ENCODE data around the gene HES6. TPM values are rescaled to one million over a fixed set of nuclear protein-coding genes. Genes with fewer than 3 reads are reported as not detected.

The HES6 gene
- total RNA-seq, 2 experiments from 2014 or later: 1.8 to 4.0 TPM

DNA sequence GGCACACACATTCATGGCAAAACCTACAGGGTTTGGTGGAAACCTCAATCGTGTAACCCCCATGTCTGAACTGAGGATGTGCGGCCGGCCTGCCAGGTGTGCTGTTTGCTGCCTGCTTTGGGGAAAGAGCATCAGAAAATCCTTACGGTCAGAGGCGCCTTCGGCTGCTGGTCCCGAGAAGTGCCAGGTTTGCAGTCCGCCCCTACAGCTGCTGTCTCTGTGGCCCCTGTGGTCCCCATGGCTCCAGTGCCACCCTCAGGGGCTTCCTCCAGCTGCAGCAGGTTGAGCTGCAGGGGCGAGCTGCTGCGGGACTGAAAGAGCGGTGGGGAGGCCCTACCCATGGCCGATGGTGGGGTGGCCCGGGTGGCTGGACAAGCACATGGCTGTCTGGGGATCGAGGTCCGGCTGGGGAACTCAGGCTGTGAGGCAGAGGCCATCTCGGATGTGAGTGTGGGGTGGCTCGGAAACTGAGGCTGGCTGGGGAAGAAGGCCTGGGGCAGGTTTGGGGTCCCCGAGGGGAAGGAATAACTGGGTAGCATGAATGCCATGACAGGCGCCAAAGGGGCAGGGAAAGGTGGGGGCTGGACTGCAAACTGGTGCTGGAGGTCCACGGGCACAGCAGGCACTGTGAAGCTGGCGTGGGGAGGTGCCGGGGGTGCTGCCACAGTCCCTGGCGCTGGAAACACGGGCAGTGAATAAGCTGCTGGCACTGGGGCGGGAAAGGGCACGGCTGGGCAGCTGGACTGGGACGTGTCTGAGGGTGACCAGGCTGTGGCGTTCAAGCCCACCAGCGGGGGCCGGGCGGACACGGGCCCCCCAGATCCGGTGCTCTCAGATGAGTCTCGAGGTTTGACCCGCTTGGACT lies 13.2 kb upstream of the HES6 start:
- Mint-ChIP-seq H3K27ac (no peak overlapping the region), H3K9me3 (ENCODE audit: low read depth) (no peaks in the 10 kb centered on the region), H3K36me3 (ENCODE audit: low read depth) (peaks cover 22% of the 10 kb centered on the region), H3K4me3 (no peak overlapping the region), H3K4me1 (no peaks in the 10 kb centered on the region), H3K27me3 (no peaks in the 10 kb centered on the region)
- CTCF ChIA-PET: interaction anchor here (2.3 kb wide), 1 partner anchor 10 kb away, joined by 10 read pairs; no protein-coding TSS in a partner anchor
- intact Hi-C loops (cut with DNase I, micrococcal nuclease): no loop called here
- POLR2A ChIA-PET: no interaction called here
- DNase-seq (no peak), ATAC-seq (no peak)

- peaks cover 24% of the 10 kb centered on the region for H3K36me3 Mint-ChIP-seq (ENCODE audit: low read depth)
- ATAC-seq (no peak), DNase-seq (no peak)
- H3K9me3 Mint-ChIP-seq (ENCODE audit: low read depth): no peaks in the 10 kb centered on the region
- ChIA-PET POLR2A (no interaction called here), CTCF (no interaction called here)
- no peak overlapping the region for H3K27ac Mint-ChIP-seq
- H3K4me3 Mint-ChIP-seq: no peak overlapping the region
- no peaks in the 10 kb centered on the region for H3K27me3 Mint-ChIP-seq
- no peaks in the 10 kb centered on the region for H3K4me1 Mint-ChIP-seq
- intact Hi-C loops (cut with DNase I, micrococcal nuclease): no loop called here
These were observed 12.1 kb upstream of the HES6 start for GRCh38 chr2:238251986-238252385.

DNA sequence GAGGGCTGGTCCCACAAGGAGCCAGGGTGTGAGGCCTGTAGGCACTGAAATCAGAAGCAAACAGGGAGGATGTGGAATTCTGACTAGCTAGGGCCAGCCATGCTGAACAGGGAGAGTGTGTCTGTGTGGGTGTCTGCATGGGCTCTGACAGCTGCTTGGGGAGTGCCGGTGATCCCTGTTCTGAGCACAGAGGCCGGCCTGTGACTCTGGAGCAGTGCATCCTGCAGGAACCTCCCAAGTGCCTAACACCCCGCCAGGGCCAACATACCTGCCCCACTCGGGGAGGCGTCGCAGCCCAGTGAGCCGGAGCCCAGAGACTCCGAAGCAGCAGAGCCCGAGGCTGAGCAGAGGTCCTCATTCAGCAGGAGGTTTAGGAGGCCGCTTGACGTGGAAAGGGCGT lies 11.5 kb upstream of the HES6 start:
- Mint-ChIP-seq H3K9me3 (ENCODE audit: low read depth) (no peaks in the 10 kb centered on the region), H3K27me3 (no peaks in the 10 kb centered on the region), H3K36me3 (ENCODE audit: low read depth) (peaks cover 25% of the 10 kb centered on the region), H3K27ac (no peak overlapping the region), H3K4me3 (no peak overlapping the region), H3K4me1 (no peaks in the 10 kb centered on the region)
- intact Hi-C loops (cut with DNase I, micrococcal nuclease): no loop called here
- no peak for ATAC-seq
- ChIA-PET CTCF (no interaction called here), POLR2A (no interaction called here)
- DNase-seq: no peak

- no peak overlapping the region for H3K27ac Mint-ChIP-seq
- intact Hi-C loops (cut with DNase I, micrococcal nuclease): no loop called here
- ChIA-PET CTCF (no interaction called here), POLR2A (no interaction called here)
- H3K27me3 Mint-ChIP-seq: no peaks in the 10 kb centered on the region
- peaks cover 27% of the 10 kb centered on the region for H3K36me3 Mint-ChIP-seq (ENCODE audit: low read depth)
- no peaks in the 10 kb centered on the region for H3K9me3 Mint-ChIP-seq (ENCODE audit: low read depth)
- DNase-seq: no peak
- H3K4me3 Mint-ChIP-seq: no peak overlapping the region
- no peak for ATAC-seq
- H3K4me1 Mint-ChIP-seq: no peaks in the 10 kb centered on the region
These were observed 11.1 kb upstream of the HES6 start for GRCh38 chr2:238250896-238251295.

DNA sequence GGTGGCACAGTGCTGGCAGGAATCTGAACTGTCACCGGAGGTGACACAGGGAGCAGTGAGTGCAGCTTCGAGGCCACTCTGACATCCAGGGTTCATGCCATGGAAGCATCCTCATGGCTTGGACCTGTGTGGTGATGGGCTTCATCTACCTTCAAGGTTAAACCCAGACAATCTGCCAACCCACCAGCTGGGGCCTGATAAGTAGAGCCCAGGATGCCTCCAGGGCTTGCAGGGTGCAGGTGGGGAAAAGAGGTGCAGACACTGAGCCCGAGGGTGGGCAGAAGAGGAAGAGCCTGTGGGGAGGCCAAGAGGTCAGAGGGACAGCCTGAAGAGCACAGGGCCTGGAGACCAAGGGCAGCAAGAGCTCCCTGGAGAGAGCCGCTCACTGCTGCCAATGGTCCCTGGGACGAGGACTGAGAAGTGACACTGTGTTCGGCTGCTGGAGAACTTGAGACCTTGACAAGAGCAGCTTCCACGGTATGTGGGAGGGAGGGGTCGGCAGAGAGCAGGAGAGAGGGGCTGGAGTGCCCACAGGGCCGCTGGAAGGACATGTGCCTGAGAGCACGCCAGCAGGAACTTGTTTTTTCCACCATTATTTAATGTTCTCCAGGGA lies 8.1 kb upstream of the HES6 start:
- intact Hi-C loops (cut with DNase I, micrococcal nuclease): no loop called here
- ATAC-seq (no peak), DNase-seq (no peak)
- Mint-ChIP-seq H3K4me1 (no peaks in the 10 kb centered on the region), H3K9me3 (ENCODE audit: low read depth) (no peaks in the 10 kb centered on the region), H3K27me3 (no peaks in the 10 kb centered on the region), H3K27ac (no peak overlapping the region), H3K4me3 (no peak overlapping the region), H3K36me3 (ENCODE audit: low read depth) (peaks cover 32% of the 10 kb centered on the region)
- ChIA-PET CTCF (interaction anchor here (0.7 kb wide), 1 partner anchor 10 kb away, joined by 3 read pairs; no protein-coding TSS in a partner anchor), POLR2A (no interaction called here)

GRCh38 chr2:238247002-238247822 lies 7.4 kb upstream of the HES6 start:
- POLR2A ChIA-PET: no interaction called here
- Mint-ChIP-seq H3K9me3 (ENCODE audit: low read depth) (no peaks in the 10 kb centered on the region), H3K36me3 (ENCODE audit: low read depth) (peaks cover 29% of the 10 kb centered on the region), H3K4me1 (no peaks in the 10 kb centered on the region), H3K4me3 (no peak overlapping the region), H3K27ac (no peak overlapping the region), H3K27me3 (no peaks in the 10 kb centered on the region)
- no peak for ATAC-seq
- DNase-seq: no peak
- intact Hi-C loops (cut with DNase I, micrococcal nuclease): no loop called here
- CTCF ChIA-PET: interaction anchor here (0.7 kb wide), 1 partner anchor 12 kb away, joined by 3 read pairs; no protein-coding TSS in a partner anchor

GRCh38 chr2:238244151-238244550 lies 4.3 kb upstream of the HES6 start:
- ATAC-seq (no peak), DNase-seq (no peak)
- intact Hi-C loops (cut with DNase I, micrococcal nuclease): no loop called here
- H3K4me3 Mint-ChIP-seq: no peak overlapping the region
- peaks cover 5% of the 10 kb centered on the region for H3K27me3 Mint-ChIP-seq
- H3K4me1 Mint-ChIP-seq: peaks cover 2% of the 10 kb centered on the region
- peaks cover 22% of the 10 kb centered on the region for H3K36me3 Mint-ChIP-seq (ENCODE audit: low read depth)
- POLR2A ChIA-PET: no interaction called here
- no peak overlapping the region for H3K27ac Mint-ChIP-seq
- CTCF ChIA-PET: interaction anchor here (0.9 kb wide), 1 partner anchor 18 kb away, joined by 3 read pairs; no protein-coding TSS in a partner anchor
- H3K9me3 Mint-ChIP-seq (ENCODE audit: low read depth): no peaks in the 10 kb centered on the region

- CTCF ChIA-PET: interaction anchor here (0.9 kb wide), 2 partner anchors 13 to 19 kb away, joined by 3 read pairs; no protein-coding TSS in a partner anchor
- H3K27me3 Mint-ChIP-seq: peaks cover 5% of the 10 kb centered on the region
- no peaks in the 10 kb centered on the region for H3K9me3 Mint-ChIP-seq (ENCODE audit: low read depth)
- peaks cover 2% of the 10 kb centered on the region for H3K4me1 Mint-ChIP-seq
- peaks cover 22% of the 10 kb centered on the region for H3K36me3 Mint-ChIP-seq (ENCODE audit: low read depth)
- ATAC-seq (no peak), DNase-seq (no peak)
- intact Hi-C loops (cut with DNase I, micrococcal nuclease): no loop called here
- no peak overlapping the region for H3K27ac Mint-ChIP-seq
- POLR2A ChIA-PET: no interaction called here
- H3K4me3 Mint-ChIP-seq: no peak overlapping the region
These were observed 3.7 kb upstream of the HES6 start for GRCh38 chr2:238243496-238244076.

GRCh38 chr2:238242731-238243495 lies 3.1 kb upstream of the HES6 start:
- Mint-ChIP-seq H3K4me1 (peaks cover 2% of the 10 kb centered on the region), H3K27me3 (peaks cover 5% of the 10 kb centered on the region), H3K36me3 (ENCODE audit: low read depth) (peaks cover 22% of the 10 kb centered on the region), H3K9me3 (ENCODE audit: low read depth) (no peaks in the 10 kb centered on the region), H3K4me3 (no peak overlapping the region), H3K27ac (no peak overlapping the region)
- ChIA-PET CTCF (interaction anchor here (0.9 kb wide), 1 partner anchor 14 kb away, joined by 3 read pairs; no protein-coding TSS in a partner anchor), POLR2A (no interaction called here)
- no peak for DNase-seq
- intact Hi-C loops (cut with DNase I, micrococcal nuclease): no loop called here
- ATAC-seq: no peak

- Mint-ChIP-seq H3K36me3 (ENCODE audit: low read depth) (peaks cover 19% of the 10 kb centered on the region), H3K4me1 (peaks cover 2% of the 10 kb centered on the region), H3K9me3 (ENCODE audit: low read depth) (no peaks in the 10 kb centered on the region), H3K4me3 (no peak overlapping the region), H3K27ac (no peak overlapping the region), H3K27me3 (peaks cover 8% of the 10 kb centered on the region)
- ChIA-PET POLR2A (no interaction called here), CTCF (interaction anchor here (0.6 kb wide), 1 partner anchor 265 kb away, joined by 3 read pairs; no protein-coding TSS in a partner anchor)
- no peak for ATAC-seq
- intact Hi-C loops (cut with DNase I, micrococcal nuclease): loop anchor here in 1 of 2 experiments (2.0 kb wide), 2 partner anchors 47 to 79 kb away; partner anchors contain the start of genes PER2 and TRAF3IP1
- no peak for DNase-seq
These were observed 2.1 kb upstream of the HES6 start for GRCh38 chr2:238241970-238242369.
